ENCODE data around the gene GIMAP7.

- TF ChIP-seq CTCF (IDR thresholded peaks at IDR 0.05): no peak
- TF ChIP-seq, protein P1, sequence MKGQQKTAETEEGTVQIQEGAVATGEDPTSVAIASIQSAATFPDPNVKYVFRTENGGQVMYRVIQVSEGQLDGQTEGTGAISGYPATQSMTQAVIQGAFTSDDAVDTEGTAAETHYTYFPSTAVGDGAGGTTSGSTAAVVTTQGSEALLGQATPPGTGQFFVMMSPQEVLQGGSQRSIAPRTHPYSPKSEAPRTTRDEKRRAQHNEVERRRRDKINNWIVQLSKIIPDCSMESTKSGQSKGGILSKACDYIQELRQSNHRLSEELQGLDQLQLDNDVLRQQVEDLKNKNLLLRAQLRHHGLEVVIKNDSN (IDR thresholded peaks at IDR 0.05; ENCODE audit: borderline replicate concordance, low read depth): no peak
- TF ChIP-seq GATA2 (CRISPR knock-in tag; IDR thresholded peaks at IDR 0.05): no peak
- TF ChIP-seq ZBTB33 (IDR thresholded peaks at IDR 0.05; ENCODE audit: borderline replicate concordance, low read depth): no peak
- no peak for TF ChIP-seq REST (IDR thresholded peaks at IDR 0.05; ENCODE audit: low read depth, low read length)
- no peak for TF ChIP-seq FOXJ3 (CRISPR knock-in tag; IDR thresholded peaks at IDR 0.05)
- no peak for TF ChIP-seq EP300 (IDR thresholded peaks at IDR 0.05; ENCODE audit: borderline replicate concordance in 1 of 2, low read depth in 1 of 2, low read length in 1 of 2)
Measured at GRCh38 chr7:150511048-150511447, 3.6 kb upstream of the GIMAP7 start.

All from SK-N-SH (cell line).